Prostate gland (tissue), 2 donors: ENCODE measurements around the gene CDC14C. TPM values are rescaled to one million over a fixed set of nuclear protein-coding genes. Genes with fewer than 3 reads are reported as not detected.
"Not testable (repeated sequence)": the region's sequence is repeated elsewhere in the genome, so short reads cannot be mapped to it uniquely, and the experiment has no call there.

ENCODE experiments used
- DNase-seq: peaks from one replicate; pipeline ENCODE4 v3.0.0-alpha.2; 2019; ENCODE audit warnings: low spot score
- H3K27ac ChIP-seq, 2 donors: fragments of 200-600 bp; sonication (generic); 2 replicates each; pipeline ENCODE4 v1.5.1; 2017 to 2019
- H3K27me3 ChIP-seq: fragments of 200-600 bp; sonication (generic); replicated peaks from 2 replicates; pipeline ENCODE4 v1.5.1; 2019; ENCODE audit not compliant: insufficient read depth
- H3K36me3 ChIP-seq, 2 donors: fragments of 200-600 bp; sonication (generic); 1 replicate in 1 of 2; 2 replicates in 1 of 2; pipeline versions ENCODE4 v1.5.1 to v1.8.1; 2017 to 2019
- H3K4me1 ChIP-seq: fragments of 200-600 bp; sonication (generic); replicated peaks from 2 replicates; pipeline ENCODE4 v1.5.1; 2019
- H3K4me3 ChIP-seq, 2 donors: fragments of 200-600 bp; sonication (generic); 2 replicates each; pipeline ENCODE4 v1.5.1; 2017 to 2019
- H3K9me3 ChIP-seq: fragments of 200-600 bp; sonication (generic); 2 replicates; pipeline ENCODE4 v1.5.1; 2017
- CTCF ChIP-seq, 4 experiments: fragments of 200-600 bp in 2 of 4; fragments of 450-650 bp in 2 of 4; sonication (generic) in 2 of 4; IDR thresholded peaks; 1 replicate in 3 of 4; 2 replicates in 1 of 4; pipeline ENCODE4 v1.5.1; 2016 to 2019; ENCODE audit warnings: antibody characterized with exemption in 4 of 4, mild to moderate bottlenecking in 2 of 4, moderate library complexity in 2 of 4
- POLR2A ChIP-seq: fragments of 450-650 bp; IDR thresholded peaks from one replicate; pipeline ENCODE4 v1.6.1; 2016; ENCODE audit warnings: antibody characterized with exemption, mild to moderate bottlenecking
- POLR2AphosphoS5 ChIP-seq: sonication (generic); formaldehyde crosslinking; IDR thresholded peaks from one replicate; pipeline ENCODE4 v1.6.1; 2017; ENCODE audit warnings: antibody characterized with exemption
- WGBS: methylation state at CpG from one replicate; pipeline ENCODE4 v1.1.5; 2018; 5-methylcytosine and 5-hydroxymethylcytosine counted together
- intact Hi-C: fragments of 100-400 bp; cut with DNase I; formaldehyde crosslinking; loops from one replicate; pipeline ENCODE4 v1.14.2; 2022
- total RNA-seq, 2 donors: library from RNA; depleted of rRNA; stranded (reverse); fragments of >200 nt; gene quantifications; one replicate each; pipeline ENCODE4 v1.1.0, GENCODE V29; 2016

Gene CDC14C
- total RNA-seq, 2 donors from 2014 or later = 0.91 TPM; not detected in 1

- H3K4me1 ChIP-seq = no peaks in the 10 kb centered on the region
- no peaks in the 10 kb centered on the region for H3K9me3 ChIP-seq
- no peak for DNase-seq
- intact Hi-C loops = no loop called here
- 97% methylated on average over 2 of the region's 2 CpGs for WGBS
- TF ChIP-seq CTCF (IDR thresholded peaks at IDR 0.05) = no peak
- no peak for TF ChIP-seq POLR2AphosphoS5
- TF ChIP-seq POLR2A = no peak
- H3K36me3 ChIP-seq = no peaks in the 10 kb centered on the region
- no peak overlapping the region for H3K27ac ChIP-seq
- no peaks in the 10 kb centered on the region for H3K27me3 ChIP-seq
- no peak overlapping the region for H3K4me3 ChIP-seq
Measured at GRCh38 chr7:48899932-48900331, 24.4 kb upstream of the CDC14C start.

DNA sequence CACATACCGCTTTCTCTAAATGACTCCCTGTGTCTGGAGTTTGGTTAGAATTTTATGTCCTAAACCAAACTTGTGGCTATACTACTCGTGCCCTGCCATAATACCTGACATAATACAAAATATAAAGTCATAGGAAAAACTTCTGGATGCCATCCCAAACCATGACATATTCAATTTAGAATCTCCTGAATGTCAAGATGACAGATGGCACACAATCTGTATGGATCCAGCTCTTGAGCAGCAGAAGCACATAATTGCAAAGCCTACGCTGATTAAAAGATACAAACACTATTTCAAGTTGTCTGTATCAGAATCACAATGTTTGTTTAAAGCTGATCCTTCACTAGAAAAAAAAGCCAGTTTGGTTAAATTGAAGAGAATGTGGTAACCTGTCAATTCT is 22.4 kb upstream of the CDC14C start:
- 69% methylated on average over 3 of the region's 3 CpGs for WGBS
- no peak for TF ChIP-seq POLR2A
- TF ChIP-seq POLR2AphosphoS5 = no peak
- no peak for TF ChIP-seq CTCF (IDR thresholded peaks at IDR 0.05)
- Histone ChIP-seq H3K36me3 (no peaks in the 10 kb centered on the region), H3K4me1 (no peaks in the 10 kb centered on the region), H3K4me3 (no peak overlapping the region), H3K9me3 (no peaks in the 10 kb centered on the region), H3K27me3 (no peaks in the 10 kb centered on the region), H3K27ac (no peak overlapping the region)
- intact Hi-C loops = no loop called here
- DNase-seq = no peak

GRCh38 chr7:48904975-48905374 is 19.4 kb upstream of the CDC14C start:
- H3K9me3 ChIP-seq = no peaks in the 10 kb centered on the region
- no peaks in the 10 kb centered on the region for H3K27me3 ChIP-seq
- intact Hi-C loops = no loop called here
- DNase-seq = no peak
- H3K4me3 ChIP-seq = no peak overlapping the region
- TF ChIP-seq POLR2A = no peak
- H3K4me1 ChIP-seq = no peaks in the 10 kb centered on the region
- WGBS = 85% methylated on average over 1 of the region's 1 CpG
- H3K27ac ChIP-seq = no peak overlapping the region
- no peaks in the 10 kb centered on the region for H3K36me3 ChIP-seq

DNA sequence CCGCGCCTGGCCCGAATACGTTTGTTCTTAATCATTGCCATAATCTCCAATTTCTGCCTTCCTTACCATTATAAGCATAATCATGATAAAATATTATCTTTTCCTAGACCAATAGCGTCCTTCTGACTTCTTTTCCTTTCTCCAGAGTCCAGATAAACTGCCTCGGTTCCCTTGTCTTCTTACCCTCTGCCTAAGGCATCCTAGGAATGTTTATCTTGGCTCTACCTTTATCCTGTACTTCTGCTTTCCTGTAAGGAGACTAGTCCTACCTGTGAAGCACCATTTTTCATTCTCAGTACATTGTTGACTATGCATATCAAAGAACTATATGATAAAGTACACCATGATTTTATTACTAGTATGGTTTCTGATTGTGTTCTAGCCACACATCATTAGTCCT is 18.7 kb upstream of the CDC14C start:
- intact Hi-C loops, H3K4me1 ChIP-seq, H3K9me3 ChIP-seq, H3K36me3 ChIP-seq, H3K27ac ChIP-seq, H3K27me3 ChIP-seq, DNase-seq, H3K4me3 ChIP-seq: not testable (repeated sequence)
- WGBS = 87% methylated on average over 6 of the region's 6 CpGs

DNA sequence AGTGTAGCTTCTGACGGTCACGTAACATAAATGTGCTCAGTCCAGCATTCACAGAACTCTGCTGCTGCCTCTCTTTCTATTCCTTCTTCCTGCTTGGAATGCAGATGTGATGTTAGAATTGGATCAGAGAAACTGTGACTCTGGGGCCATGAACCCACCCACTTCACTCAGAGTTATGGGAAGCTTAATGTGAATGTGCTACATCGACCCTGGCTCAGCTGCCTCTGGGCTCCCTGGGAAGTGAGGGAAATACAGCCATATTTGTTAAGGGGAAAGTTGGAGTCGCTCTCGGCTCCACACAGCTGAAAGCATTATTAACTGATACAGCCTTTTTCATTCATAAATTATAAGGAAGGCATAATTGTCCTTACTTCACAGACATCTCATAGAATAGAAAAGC is 14.5 kb upstream of the CDC14C start:
- H3K4me3 ChIP-seq, H3K27ac ChIP-seq, H3K36me3 ChIP-seq, intact Hi-C loops, DNase-seq, H3K4me1 ChIP-seq, H3K9me3 ChIP-seq, H3K27me3 ChIP-seq: not testable (repeated sequence)
- WGBS = 90% methylated on average over 5 of the region's 5 CpGs

DNA sequence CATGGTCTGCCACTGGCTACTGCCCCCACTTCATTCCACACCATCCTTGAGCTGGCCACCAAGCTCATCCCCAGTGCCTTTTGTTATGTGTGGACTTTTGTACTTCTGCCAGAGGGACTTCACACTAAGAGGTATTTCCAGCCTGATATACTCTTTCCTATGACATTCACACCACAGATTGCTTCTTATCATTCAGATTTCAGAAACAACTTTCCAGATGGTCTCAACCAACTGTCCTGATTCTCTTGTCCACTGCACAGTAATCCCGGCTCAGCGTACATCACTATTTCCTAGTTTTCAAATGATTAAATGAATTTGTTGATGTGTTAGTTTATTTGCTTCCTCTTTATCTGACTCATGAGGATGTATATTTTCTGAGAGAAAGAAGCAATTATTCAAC is 7.1 kb downstream of the CDC14C start:
- H3K4me1 ChIP-seq = no peaks in the 10 kb centered on the region
- H3K27me3 ChIP-seq = no peaks in the 10 kb centered on the region
- WGBS = 94% methylated on average over 2 of the region's 2 CpGs
- H3K4me3 ChIP-seq = no peak overlapping the region
- no peak overlapping the region for H3K27ac ChIP-seq
- intact Hi-C loops = no loop called here
- no peak for TF ChIP-seq POLR2A
- no peak for TF ChIP-seq POLR2AphosphoS5
- TF ChIP-seq CTCF (IDR thresholded peaks at IDR 0.05) = no peak
- DNase-seq = no peak
- no peaks in the 10 kb centered on the region for H3K36me3 ChIP-seq
- H3K9me3 ChIP-seq = no peaks in the 10 kb centered on the region
